ENCODE data around the gene THOC2.
A peak's percentile ranks its signal among the peaks of the same experiment; 100 is the strongest.
"Not testable (repeated sequence)": the region's sequence is repeated elsewhere in the genome, so short reads cannot be mapped to it uniquely, and the experiment has no call there.

The THOC2 gene, protein sequence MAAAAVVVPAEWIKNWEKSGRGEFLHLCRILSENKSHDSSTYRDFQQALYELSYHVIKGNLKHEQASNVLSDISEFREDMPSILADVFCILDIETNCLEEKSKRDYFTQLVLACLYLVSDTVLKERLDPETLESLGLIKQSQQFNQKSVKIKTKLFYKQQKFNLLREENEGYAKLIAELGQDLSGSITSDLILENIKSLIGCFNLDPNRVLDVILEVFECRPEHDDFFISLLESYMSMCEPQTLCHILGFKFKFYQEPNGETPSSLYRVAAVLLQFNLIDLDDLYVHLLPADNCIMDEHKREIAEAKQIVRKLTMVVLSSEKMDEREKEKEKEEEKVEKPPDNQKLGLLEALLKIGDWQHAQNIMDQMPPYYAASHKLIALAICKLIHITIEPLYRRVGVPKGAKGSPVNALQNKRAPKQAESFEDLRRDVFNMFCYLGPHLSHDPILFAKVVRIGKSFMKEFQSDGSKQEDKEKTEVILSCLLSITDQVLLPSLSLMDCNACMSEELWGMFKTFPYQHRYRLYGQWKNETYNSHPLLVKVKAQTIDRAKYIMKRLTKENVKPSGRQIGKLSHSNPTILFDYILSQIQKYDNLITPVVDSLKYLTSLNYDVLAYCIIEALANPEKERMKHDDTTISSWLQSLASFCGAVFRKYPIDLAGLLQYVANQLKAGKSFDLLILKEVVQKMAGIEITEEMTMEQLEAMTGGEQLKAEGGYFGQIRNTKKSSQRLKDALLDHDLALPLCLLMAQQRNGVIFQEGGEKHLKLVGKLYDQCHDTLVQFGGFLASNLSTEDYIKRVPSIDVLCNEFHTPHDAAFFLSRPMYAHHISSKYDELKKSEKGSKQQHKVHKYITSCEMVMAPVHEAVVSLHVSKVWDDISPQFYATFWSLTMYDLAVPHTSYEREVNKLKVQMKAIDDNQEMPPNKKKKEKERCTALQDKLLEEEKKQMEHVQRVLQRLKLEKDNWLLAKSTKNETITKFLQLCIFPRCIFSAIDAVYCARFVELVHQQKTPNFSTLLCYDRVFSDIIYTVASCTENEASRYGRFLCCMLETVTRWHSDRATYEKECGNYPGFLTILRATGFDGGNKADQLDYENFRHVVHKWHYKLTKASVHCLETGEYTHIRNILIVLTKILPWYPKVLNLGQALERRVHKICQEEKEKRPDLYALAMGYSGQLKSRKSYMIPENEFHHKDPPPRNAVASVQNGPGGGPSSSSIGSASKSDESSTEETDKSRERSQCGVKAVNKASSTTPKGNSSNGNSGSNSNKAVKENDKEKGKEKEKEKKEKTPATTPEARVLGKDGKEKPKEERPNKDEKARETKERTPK (N-terminal part only)

DNA sequence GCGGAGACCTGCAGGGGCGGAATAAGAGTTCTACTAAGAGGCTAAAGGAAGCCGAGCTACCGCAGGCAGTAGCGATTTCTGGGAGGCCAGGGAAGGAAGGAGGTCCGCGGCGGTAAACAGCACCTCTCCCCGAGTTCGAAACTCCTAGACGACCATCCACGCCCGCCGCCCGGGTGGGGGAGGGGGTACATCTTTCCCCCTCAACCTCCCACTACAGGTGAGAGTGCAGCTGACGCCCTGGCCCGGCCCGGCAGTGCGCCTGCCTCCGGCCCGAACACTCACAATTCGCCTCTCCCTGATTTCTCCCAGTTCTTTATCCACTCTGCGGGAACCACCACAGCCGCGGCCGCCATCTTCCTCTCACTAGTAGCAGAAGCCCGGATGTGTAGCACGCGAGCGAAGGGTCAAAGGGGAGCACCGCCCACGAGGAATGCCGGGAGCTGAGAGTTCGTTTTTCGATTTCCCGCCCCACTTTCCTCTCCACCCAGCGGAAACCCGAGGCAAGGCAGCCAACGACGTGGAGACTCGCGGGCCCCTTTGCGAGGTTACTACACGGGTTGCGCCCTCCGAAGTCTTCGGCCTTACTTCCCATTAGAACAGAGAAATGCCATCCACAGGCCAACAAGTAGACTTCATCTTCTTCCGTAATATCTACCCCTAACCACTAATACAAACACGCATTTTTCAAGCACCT, at the start of gene THOC2:
TSS of gene THOC2 (minus strand) at position 383 of the 694 bp plus-strand sequence. CDS start at position 353, 30 bp downstream.
- peak; percentile 83 for DNase-seq

DNA sequence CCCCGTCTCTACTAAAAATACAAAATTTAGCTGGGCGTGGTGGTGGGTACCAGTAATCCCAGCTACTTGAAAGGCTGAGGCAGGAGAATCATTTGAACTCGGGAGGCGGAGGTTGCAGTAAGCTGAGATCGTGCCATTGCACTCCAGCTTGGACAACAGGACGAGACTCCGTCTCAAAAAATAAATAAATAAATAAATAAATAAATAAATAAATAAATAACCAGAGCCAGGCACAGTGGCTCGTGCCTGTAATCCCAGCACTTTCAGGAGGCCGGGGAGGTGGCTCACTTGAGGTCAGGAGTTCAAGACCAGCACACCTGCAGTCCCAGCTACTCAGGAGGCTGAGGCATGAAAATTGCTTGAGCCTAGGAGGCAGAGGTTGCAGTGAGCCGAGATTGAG, 48.9 kb upstream of the THOC2 start:
- not testable (repeated sequence) for DNase-seq

DNA sequence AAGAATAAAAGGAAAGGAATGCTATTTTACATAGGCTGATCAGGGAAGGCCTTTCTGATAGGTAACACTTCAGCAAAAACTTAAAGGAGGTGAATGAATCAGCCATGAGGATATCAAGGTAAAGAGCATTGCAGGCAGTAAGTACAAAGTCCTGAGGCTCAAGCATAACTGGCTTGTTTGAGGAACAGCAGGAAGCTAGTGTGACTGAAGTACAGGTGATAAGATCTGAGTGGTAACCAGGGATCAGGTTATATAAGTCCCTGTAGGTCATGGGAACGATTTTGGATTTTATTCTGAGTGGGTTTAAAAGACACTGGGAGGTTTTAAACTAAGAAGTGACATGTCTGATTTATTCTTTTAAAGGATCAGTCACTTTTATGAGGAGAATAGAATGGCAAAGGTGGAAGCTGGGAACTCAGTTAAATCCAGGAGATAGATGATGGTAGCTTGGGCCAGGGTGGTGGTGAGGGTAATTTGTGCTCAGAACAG, 47.1 kb upstream of the THOC2 start:
- no peak for DNase-seq

DNA sequence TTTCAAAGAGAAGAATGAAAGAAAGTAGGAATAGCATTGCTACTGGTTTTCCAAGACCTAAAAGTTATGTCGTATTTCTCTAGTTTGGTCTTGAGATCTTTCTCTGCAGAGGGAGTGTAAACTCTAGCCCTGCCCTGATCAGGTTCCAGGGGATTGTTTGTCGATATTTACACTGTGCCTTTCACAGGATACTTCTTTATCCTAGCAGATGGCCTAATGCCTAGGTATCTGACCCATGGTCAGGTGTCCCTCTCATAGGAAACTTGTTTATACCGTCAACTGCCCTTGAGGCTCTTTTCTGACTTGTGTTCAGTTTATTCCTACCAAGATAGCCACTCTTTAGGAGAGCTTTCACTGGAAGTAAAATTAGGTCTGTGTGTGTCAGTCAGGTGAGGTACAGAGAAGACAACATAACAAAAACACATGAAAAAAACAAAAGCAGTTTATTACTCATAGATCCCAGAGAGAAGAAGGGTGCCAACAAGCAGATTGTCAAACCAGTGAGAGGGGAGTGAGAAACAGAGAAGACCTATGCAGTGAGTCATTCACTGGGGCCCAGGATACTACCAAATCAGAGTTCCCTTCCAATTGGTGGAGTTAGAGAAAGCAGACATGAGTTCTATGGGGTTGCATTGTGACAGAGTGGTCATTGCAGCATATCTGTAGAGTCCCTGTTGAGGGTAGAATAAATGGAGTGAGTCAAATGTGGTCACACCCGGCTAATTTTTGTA, 40.6 kb upstream of the THOC2 start:
- no peak for DNase-seq

DNA sequence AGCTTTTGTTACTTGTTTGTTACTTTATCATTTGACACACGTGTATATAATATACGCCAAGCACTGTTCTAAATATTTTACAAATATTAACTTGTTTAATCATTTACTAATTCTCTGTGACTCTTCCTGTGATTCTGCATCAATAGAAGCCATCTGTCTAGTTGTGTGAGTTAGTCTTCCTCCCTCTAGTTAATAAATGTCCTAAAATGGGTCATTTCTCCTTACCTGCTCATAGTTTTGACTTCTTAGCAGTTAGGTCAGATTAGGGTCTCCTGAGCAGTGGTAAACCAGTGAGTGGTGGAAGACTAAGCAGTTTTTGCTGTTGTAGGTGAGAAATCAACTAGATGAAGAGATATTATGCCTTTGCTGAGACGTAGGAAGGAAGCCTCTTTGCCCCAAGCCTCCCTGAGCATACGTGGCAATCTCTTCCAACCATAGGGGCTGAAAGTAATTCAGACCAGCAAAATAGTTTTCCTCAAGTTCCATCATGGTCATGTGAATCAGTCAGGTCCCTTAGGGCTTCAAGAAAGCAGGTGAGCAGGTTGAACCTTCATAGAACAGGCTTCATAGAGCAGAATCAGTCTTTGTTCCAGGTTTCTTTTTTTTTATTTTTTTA, 38.7 kb upstream of the THOC2 start:
- peak; percentile 24 for DNase-seq

DNA sequence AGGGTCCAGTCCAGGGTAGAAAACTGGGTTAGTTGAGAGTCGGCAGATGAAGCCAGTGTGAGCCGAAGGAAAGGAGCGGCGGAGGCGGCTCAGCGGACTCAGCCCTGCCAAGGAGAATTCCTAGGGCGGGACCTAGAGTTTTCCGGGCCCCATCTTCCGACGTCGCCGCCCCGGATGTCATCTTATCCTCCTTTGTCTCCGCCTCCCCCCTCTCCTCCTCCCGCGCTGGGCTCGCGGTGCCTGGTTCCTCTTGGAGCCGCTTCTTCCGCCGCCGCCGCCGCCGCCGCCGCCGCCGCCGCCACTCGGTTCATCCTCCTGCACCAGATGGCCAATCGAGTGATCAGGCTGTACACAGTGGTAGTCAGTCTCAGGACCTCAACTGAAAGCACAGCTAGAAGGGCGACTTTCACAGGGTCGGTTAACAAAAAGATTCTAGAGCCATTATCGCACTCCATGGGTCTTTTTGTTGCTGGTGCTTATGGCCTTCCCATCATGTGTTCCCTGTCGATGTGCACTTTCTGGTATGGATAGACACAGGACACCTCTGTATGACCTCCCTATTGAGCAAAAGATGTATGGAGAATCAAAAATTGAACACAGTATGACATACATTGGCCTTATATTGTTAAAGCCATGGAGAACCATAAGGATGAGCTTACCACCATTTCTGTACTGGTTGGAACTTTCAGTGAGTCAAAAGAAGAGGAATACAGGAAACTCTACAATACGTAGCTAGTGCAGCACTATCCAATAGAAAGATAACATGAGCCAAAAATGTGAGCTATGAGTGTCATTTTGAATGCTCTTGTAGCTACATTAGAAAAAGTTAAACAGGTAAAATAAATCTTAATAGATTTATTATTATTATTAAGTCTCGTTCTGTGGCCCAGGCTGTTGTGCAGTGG, 32.4 kb upstream of the THOC2 start:
- peak; percentile 68 for DNase-seq

DNA sequence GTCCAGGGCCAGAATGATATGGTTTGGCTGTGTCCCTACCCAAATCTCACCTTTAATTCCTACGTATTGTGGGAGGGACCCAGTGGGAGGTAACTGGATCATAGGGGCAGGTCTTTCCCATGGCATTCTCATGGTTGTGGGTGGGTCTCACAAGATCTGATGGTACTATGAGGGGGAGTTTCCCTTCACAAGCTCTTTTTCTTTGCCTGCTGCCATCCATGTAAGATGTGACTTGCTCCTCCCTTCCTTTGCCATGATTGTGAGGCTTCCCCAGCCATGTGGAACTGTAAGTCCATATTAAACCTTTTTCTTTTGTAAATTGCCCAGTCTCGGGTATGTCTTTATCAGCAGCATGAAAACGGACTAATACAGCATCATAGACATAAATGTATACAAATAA, 27.0 kb upstream of the THOC2 start:
- not testable (repeated sequence) for DNase-seq

DNA sequence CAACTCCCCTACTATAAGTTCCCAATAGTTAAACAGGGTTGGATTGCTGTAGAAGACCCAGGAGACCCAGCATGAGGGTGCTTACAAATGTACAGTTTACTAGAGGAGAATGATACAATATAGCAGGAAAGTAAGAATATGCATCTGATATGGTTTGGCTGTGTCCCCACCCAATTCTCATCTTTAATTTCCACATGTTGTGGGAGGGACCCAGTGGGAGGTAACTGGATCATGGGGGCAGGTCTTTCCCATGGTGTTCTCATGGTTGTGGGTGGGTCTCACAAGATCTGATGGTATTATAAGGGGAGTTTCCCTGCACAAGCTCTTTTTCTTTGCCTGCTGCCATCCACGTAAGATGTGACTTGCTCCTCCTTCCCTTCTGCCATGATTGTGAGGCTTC, 24.9 kb upstream of the THOC2 start:
- DNase-seq: not testable (repeated sequence)

DNA sequence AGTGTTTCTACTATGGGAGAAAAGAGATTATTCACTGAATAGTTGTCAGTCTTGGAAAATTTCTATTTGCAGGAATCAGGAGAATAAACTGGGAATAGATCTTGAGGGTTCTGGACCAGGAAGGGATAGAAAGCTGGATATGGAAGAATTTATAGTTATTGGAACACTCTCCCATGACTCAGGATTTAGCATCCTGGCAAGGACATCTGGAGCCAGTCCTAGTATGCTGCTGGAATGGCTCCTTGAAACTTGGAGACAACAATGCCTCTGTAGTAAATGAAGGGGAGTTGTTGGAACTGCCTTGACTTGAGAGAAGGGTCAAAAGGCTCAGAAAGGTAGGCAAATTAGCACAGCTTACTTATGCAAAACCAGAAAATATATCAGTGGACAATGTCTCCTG, 23.5 kb upstream of the THOC2 start:
- no peak for DNase-seq

DNA sequence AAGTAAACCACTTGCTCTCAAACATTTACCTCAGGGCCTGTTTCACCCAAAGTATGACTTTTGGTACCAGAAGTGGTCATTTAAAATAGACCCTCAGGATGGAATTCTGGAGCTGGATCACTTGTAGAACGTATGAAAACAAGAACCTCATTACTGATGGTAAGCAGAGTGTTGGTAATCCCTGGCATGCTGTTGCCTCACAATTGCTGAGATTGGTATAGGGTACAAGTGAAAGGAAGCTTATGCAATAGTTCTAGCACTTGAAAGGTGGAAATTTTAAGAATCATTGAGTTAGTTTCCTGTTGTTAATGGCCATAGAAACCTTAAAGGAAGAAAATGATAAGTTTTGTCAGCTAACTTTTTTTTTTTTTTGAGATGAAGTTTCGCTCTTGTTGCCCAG, 22.3 kb upstream of the THOC2 start:
- DNase-seq: no peak

DNA sequence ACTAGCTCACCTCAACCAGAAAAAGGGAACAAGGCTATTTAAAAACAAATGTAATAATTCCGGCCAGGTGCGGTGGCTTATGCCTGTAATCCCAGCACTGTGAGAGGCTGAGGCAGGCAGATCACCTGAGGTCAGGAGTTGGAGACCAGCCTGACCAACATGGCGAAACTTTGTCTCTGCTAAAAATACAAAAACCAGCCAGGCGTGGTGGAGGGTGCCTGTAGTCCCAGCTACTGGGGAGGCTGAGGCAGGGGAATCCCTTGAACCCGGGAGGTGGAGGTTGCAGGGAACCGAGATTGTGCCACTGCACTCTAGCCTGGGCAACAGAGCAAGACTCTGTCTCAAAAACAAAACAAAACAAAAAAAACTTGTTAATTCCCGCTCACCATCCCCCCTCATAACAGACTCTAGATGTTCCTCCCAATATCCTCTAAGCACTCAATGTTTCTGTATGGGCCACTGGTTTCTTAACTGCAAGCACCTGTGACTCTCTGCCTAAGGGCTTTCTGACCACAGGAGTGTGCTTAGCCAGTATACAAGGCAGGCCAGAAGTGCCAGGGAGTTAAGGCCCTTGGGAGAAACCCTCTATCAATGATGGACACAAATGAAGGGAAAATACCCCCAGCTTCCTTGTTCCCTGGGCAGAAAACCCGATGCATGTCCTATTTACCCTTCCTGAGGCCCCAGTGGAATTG, 21.0 kb upstream of the THOC2 start:
- no peak for DNase-seq

DNA sequence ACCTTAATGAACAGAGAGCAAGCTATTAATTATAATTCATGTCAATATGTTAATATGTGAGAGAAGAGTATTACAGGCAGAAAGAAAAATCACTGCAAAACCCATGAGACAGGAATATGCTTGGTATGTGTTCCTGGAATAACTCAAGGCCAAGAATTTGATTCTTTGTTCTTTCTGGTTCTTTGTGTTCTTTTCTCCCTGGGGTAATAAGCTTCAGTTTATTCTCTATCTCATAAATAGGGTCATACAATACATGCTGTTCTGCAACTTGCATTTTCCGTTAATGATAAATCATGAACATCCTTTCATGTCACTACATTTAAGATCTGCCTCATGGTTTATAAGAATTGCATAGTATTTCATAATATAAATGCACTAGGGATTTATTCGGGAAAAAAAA, 16.8 kb upstream of the THOC2 start:
- DNase-seq: no peak

DNA sequence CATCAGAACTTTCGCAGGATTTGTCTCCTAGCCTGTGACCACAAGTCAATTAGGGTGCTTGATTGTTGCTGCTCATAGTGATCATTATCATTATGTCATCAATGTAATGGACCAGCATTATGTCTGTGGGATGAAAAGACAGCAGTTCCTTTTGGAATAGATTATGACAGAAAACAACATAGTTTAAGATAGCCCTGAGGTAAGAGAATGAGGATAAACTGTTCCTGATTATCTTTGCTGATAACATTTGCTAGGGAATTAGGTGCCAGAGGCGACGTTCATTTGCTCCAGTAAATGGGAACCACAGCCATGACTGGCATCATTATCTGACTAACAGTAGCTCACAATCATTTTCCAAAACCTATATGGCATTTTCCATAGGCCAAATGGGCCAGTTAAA, 12.7 kb upstream of the THOC2 start:
- DNase-seq: no peak

DNA sequence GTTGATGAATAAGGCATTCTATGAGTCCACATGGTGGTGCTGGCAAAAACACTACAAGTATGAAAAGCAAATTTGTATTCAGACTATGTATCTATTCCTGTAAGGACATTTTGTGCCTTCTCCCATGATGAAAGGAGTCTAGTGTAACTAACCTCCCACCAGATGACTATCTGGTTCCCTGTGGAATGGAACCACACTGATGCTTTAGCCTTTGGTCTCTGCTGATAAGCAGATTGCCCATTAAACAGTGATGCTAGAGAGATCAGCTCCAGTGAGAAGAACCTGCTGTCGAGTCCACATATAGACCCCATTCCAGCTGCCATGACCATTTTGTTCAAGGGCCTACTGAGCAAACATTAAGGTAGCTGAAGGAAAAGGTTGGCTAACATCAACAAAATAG, 10.5 kb upstream of the THOC2 start:
- no peak for DNase-seq

DNA sequence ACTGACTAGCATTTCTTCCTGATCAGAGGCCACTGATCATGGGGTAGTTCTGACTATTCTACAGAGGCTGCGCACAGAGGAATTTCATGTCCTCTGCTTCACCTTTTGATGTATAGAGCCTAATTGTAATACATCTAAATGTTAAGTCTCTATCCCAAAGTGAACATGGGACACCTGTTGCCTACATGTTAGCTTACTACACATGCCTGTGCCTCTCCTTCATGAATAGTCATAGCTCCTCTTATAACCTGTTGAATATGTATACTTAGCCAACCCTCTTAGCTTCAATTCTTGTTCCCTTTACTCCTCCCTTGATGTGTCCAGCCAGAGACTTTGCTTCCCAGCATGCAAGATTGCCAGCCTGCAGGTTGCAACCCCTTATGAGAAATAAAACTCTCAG, 9.6 kb upstream of the THOC2 start:
- no peak for DNase-seq

DNA sequence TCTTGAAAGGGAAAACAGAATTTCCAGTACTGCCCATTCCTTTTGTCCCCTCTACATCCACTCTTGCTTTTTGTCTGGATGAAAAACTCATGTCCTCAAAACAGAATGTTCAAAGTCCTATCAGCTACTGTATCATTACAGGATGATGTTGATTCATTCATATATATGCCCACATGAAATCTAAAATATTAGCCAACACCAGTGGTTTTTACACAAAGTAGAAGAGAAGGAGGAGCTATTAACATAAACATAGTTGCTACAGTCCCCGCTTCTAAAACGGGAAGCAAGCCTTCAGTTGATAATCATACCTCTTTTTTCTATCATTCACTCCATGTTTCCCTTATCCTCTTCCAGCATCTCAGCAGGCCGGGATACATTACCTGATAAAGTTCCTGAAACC, 7.7 kb upstream of the THOC2 start:
- no peak for DNase-seq

DNA sequence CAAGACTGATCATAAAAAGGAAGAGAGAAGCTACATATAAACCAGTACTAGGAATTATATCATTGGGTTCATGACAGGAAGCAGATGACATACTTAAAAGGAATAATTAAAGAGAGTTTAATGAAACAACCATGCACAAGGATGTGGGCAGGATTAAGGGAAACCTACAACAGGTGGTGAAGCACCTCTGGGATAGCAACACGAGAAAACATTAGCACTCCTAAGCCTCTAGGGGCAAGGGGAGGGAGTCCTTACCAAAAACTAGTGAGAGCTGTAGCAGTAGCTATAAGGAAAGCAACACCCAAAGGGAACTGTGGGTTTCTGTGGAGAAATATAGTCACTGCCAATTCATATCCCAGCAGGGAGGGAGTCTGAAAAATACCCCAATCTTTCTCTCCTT, 7.2 kb upstream of the THOC2 start:
- no peak for DNase-seq

DNA sequence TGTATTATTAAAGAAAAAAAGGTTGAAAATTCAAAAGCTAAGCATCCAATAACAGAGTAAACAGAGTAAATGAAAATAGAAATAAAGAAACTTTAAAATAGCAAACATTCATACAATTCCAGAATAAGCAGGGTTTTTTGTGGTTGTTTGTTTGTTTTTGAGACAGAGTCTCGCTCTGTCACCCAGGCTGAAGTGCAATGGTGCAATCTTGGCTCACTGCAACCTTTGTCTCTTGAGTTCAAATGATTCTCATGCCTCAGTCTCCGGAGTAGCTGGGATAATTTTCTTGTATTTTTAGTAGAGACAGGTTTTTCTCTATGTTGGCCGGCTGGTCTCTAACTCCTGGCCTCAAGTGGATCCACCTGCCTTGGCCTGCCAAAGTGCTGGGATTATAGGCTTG, 6.6 kb upstream of the THOC2 start:
- no peak for DNase-seq

DNA sequence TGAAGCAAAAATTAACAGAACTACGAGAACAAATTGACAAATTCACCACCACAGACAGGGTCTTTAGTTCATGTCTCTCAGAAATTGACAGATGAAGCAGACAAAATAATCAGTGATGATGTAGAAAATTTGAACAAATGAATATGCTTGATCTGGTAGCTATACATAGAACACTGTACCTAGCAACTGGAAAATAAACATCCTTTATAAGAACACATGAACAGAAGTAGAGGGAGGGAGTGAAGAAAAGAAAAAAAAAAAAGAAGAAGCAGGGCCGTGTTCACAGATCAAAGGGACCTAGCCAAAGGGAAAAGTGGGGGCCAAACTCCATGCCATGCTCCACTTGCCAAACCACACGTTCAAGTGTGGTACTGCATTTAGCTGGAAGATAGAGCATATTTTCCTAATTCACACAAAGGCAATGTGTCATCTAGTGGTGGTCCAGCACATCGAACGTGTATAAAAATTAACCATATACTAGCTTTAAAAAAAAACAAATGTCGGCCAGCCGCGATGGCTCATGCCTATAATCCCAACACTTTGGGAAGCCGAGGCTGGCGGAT, 5.6 kb upstream of the THOC2 start:
- no peak for DNase-seq

Data from kidney glomerular epithelial cell (primary cell).